ENCODE data around the gene TMEM205. TPM values are rescaled to one million over a fixed set of nuclear protein-coding genes. Genes with fewer than 3 reads are reported as not detected.
A peak's percentile ranks its signal among the peaks of the same experiment; 100 is the strongest.
"Not testable (repeated sequence)": the region's sequence is repeated elsewhere in the genome, so short reads cannot be mapped to it uniquely, and the experiment has no call there.

TMEM205 gene
- total RNA-seq, 3 donors from 2014 or later (not counting 1 experiment from before 2014, with no cell fraction given), result 25.0 to 29.9 (median 29.5) TPM

GRCh38 chr19:11382898-11383705, 37.0 kb upstream of the TMEM205 start:
- peak; percentile 70 for TF ChIP-seq CTCF (IDR thresholded peaks at IDR 0.05)
- H3K4me3 ChIP-seq (ENCODE audit: low read length), result peak overlapping the region; percentile 28
- peaks cover 23 to 32% of the 10 kb centered on the region in 2 donors for H3K4me1 Mint-ChIP-seq
- no peaks in the 10 kb centered on the region for H3K36me3 ChIP-seq (ENCODE audit: control insufficient read depth, insufficient read depth, low read length)
- H3K27me3 ChIP-seq (ENCODE audit: control insufficient read depth, insufficient read depth, low read length), result peaks cover 14% of the 10 kb centered on the region
- no peaks in the 10 kb centered on the region for H3K36me3 Mint-ChIP-seq
- intact Hi-C loops (cut with micrococcal nuclease), result loop anchor here (5.0 kb wide), 1 partner anchor 39 kb away; no protein-coding TSS in a partner anchor
- DNase-seq (peak; percentile 44 to 63), ATAC-seq (no peak)
- H3K9me3 Mint-ChIP-seq, result no peaks in the 10 kb centered on the region
- H3K27me3 Mint-ChIP-seq (ENCODE audit: low read depth in 2 of 2), result peaks cover 0 to 22% of the 10 kb centered on the region in 2 donors
- H3K4me1 ChIP-seq (ENCODE audit: control insufficient read depth, insufficient read depth, low read length), result peaks cover 49% of the 10 kb centered on the region
- H3K27ac Mint-ChIP-seq, result peak overlapping the region; percentile 92 to 97
- H3K27ac ChIP-seq (ENCODE audit: low read length), result no peak overlapping the region
- WGBS (ENCODE audit: insufficient coverage), result under 1% methylated on average over 65 of the region's 65 CpGs
- peak overlapping the region; percentile 72 for H3K4me3 Mint-ChIP-seq
- H3K9me3 ChIP-seq (ENCODE audit: control insufficient read depth, insufficient read depth, low read length), result no peaks in the 10 kb centered on the region

GRCh38 chr19:11380653-11381537, 34.8 kb upstream of the TMEM205 start:
- peak overlapping the region; percentile 92 to 97 for H3K27ac Mint-ChIP-seq
- H3K36me3 Mint-ChIP-seq, result no peaks in the 10 kb centered on the region
- peak overlapping the region; percentile 90 for H3K27ac ChIP-seq (ENCODE audit: low read length)
- no peaks in the 10 kb centered on the region for H3K36me3 ChIP-seq (ENCODE audit: control insufficient read depth, insufficient read depth, low read length)
- 1% methylated on average over 54 of the region's 54 CpGs for WGBS (ENCODE audit: insufficient coverage)
- peaks cover 14% of the 10 kb centered on the region for H3K27me3 ChIP-seq (ENCODE audit: control insufficient read depth, insufficient read depth, low read length)
- peak; percentile 71 for TF ChIP-seq CTCF (IDR thresholded peaks at IDR 0.05)
- intact Hi-C loops (cut with micrococcal nuclease), result loop anchor here (1.0 to 5.0 kb wide), 5 partner anchors 35 to 101 kb away; partner anchors contain the start of genes CCDC159, ODAD3, PRKCSH and TMEM205
- peak overlapping the region; percentile 63 for H3K4me3 ChIP-seq (ENCODE audit: low read length)
- H3K4me3 Mint-ChIP-seq, result peak overlapping the region; percentile 98
- H3K9me3 ChIP-seq (ENCODE audit: control insufficient read depth, insufficient read depth, low read length), result no peaks in the 10 kb centered on the region
- peak; percentile 94 to 98 for DNase-seq
- ATAC-seq, result peak; percentile 81 to 92 (median 83)
- peaks cover 29 to 37% of the 10 kb centered on the region in 2 donors for H3K4me1 Mint-ChIP-seq
- peaks cover 0 to 22% of the 10 kb centered on the region in 2 donors for H3K27me3 Mint-ChIP-seq (ENCODE audit: low read depth in 2 of 2)
- peaks cover 56% of the 10 kb centered on the region for H3K4me1 ChIP-seq (ENCODE audit: control insufficient read depth, insufficient read depth, low read length)
- H3K9me3 Mint-ChIP-seq, result no peaks in the 10 kb centered on the region

GRCh38 chr19:11379857-11380350, 33.8 kb upstream of the TMEM205 start:
- 95% methylated on average over 7 of the region's 7 CpGs for WGBS (ENCODE audit: insufficient coverage)
- Histone ChIP-seq H3K27ac (ENCODE audit: low read length) (peak overlapping the region; percentile 90), H3K9me3 (ENCODE audit: control insufficient read depth, insufficient read depth, low read length) (no peaks in the 10 kb centered on the region), H3K4me1 (ENCODE audit: control insufficient read depth, insufficient read depth, low read length) (peaks cover 64% of the 10 kb centered on the region), H3K27me3 (ENCODE audit: control insufficient read depth, insufficient read depth, low read length) (peaks cover 14% of the 10 kb centered on the region), H3K36me3 (ENCODE audit: control insufficient read depth, insufficient read depth, low read length) (no peaks in the 10 kb centered on the region), H3K4me3 (ENCODE audit: low read length) (no peak overlapping the region)
- H3K4me3 Mint-ChIP-seq, result peak overlapping the region; percentile 98
- intact Hi-C loops (cut with micrococcal nuclease), result loop anchor here (5.0 to 10.0 kb wide), 2 partner anchors 42 to 125 kb away; partner anchors contain the start of gene ZNF653
- H3K36me3 Mint-ChIP-seq, result no peaks in the 10 kb centered on the region
- no peak for DNase-seq
- no peak for ATAC-seq
- TF ChIP-seq CTCF (IDR thresholded peaks at IDR 0.05), result no peak
- peak overlapping the region; percentile 92 to 97 for H3K27ac Mint-ChIP-seq
- H3K27me3 Mint-ChIP-seq (ENCODE audit: low read depth in 2 of 2), result peaks cover 0 to 22% of the 10 kb centered on the region in 2 donors
- H3K4me1 Mint-ChIP-seq, result peaks cover 29 to 37% of the 10 kb centered on the region in 2 donors
- H3K9me3 Mint-ChIP-seq, result no peaks in the 10 kb centered on the region

GRCh38 chr19:11379269-11379845, 33.3 kb upstream of the TMEM205 start:
- peaks cover 65% of the 10 kb centered on the region for H3K4me1 ChIP-seq (ENCODE audit: control insufficient read depth, insufficient read depth, low read length)
- H3K27ac Mint-ChIP-seq, result peak overlapping the region in 1 of 2 donors; percentile 97
- 97% methylated on average over 14 of the region's 14 CpGs for WGBS (ENCODE audit: insufficient coverage)

More at GRCh38 chr19:11379269-11379845, 33.3 kb upstream of the TMEM205 start:
- H3K9me3 Mint-ChIP-seq; H3K36me3 Mint-ChIP-seq; ATAC-seq; H3K4me3 ChIP-seq (ENCODE audit: low read length); H3K9me3 ChIP-seq (ENCODE audit: control insufficient read depth, insufficient read depth, low read length); H3K27ac ChIP-seq (ENCODE audit: low read length); H3K36me3 ChIP-seq (ENCODE audit: control insufficient read depth, insufficient read depth, low read length); DNase-seq; H3K4me3 Mint-ChIP-seq: not testable (repeated sequence)
- Mint-ChIP-seq H3K27me3 (ENCODE audit: low read depth in 2 of 2) (peaks cover 0 to 17% of the 10 kb centered on the region in 2 donors), H3K4me1 (peaks cover 29 to 37% of the 10 kb centered on the region in 2 donors)
- intact Hi-C loops (cut with micrococcal nuclease), result loop anchor here (10.0 kb wide), 1 partner anchor 125 kb away; the partner anchor contains the start of gene ZNF653
- H3K27me3 ChIP-seq (ENCODE audit: control insufficient read depth, insufficient read depth, low read length), result peaks cover 14% of the 10 kb centered on the region

Measured in natural killer cell (primary cell).